K562 (cell line): ENCODE measurements around the gene SLC7A9. TPM values are rescaled to one million over a fixed set of nuclear protein-coding genes. Genes with fewer than 3 reads are reported as not detected.

ENCODE experiments used
- ATAC-seq: fragments of 200-7000 bp; cut with Tn5 transposase; 3 replicates; pipeline ENCODE4 v1.9.1; 2020; ENCODE audit warnings: moderate library complexity
- BruUV-seq: library from RNA; stranded (reverse); fragments of 400-500 nt; replicated peaks from 2 replicates; lab custom pipeline; 2021; lab: Mats Ljungman, UMichigan
- CTCF ChIA-PET: fragments of 300-600 bp; formaldehyde crosslinking; extraction: SDS; loops from one replicate; lab custom pipeline; 2021; ENCODE audit warnings: low intra/inter-chr PET ratio; lab: Yijun Ruan, JAX
- POLR2A ChIA-PET: fragments of 300-600, 350-650 bp; sonication (Branson Sonifier 250); formaldehyde crosslinking; extraction: SDS; loops from one replicate; lab custom pipeline; 2021; ENCODE audit warnings: antibody characterized with exemption, inconsistent platforms; lab: Yijun Ruan, JAX
- DNase-seq, 4 experiments: peaks; one replicate each; pipeline versions ENCODE4 v3.0.0 to v3.0.0-alpha.2; 2011 to 2018; ENCODE audit warnings: low spot score in 3 of 4, mixed read lengths in 3 of 4; ENCODE audit errors: extremely low read depth in 1 of 4
- FAIRE-seq: peaks from 2 replicates; lab custom pipeline; 2011; peaks lifted over from hg19 to GRCh38; lab: Jason Lieb, UNC
- H2AFZ ChIP-seq: 2 replicates; pipeline ENCODE4 v1.6.0; 2011; ENCODE audit warnings: low read depth, low read length, control low read depth, inconsistent platforms
- H3K27ac ChIP-seq: fragments of 200-600 bp; 3 replicates; pipeline ENCODE4 v1.8.0; 2011; ENCODE audit warnings: low read depth, mild to moderate bottlenecking, control low read depth, inconsistent platforms, low read length, moderate library complexity, mixed read lengths; ENCODE audit errors: extremely low read depth
- H3K27me3 ChIP-seq, 2 experiments: fragments of 300-600 bp in 1 of 2; 2 replicates in 1 of 2; 3 replicates in 1 of 2; pipeline versions ENCODE4 v1.6.0 to v1.8.0; 2011; ENCODE audit warnings: inconsistent platforms in 2 of 2, low read length in 2 of 2, mild to moderate bottlenecking in 1 of 2, mixed read lengths in 1 of 2, moderate library complexity in 1 of 2; ENCODE audit not compliant: control insufficient read depth in 2 of 2, insufficient read depth in 2 of 2
- H3K36me3 ChIP-seq: fragments of 300-600 bp; 3 replicates; pipeline ENCODE4 v1.8.0; 2011; ENCODE audit warnings: mild to moderate bottlenecking, low read length, inconsistent platforms; ENCODE audit not compliant: control insufficient read depth, insufficient read depth
- H3K4me1 ChIP-seq, 2 experiments: fragments of 200-600 bp in 1 of 2; replicated peaks in 1 of 2; 2 replicates in 1 of 2; 3 replicates in 1 of 2; pipeline versions ENCODE4 v1.5.1 to v1.8.0; 2011; ENCODE audit warnings: inconsistent platforms in 2 of 2, low read length in 2 of 2, mild to moderate bottlenecking in 1 of 2, mixed read lengths in 1 of 2, moderate library complexity in 1 of 2; ENCODE audit not compliant: control insufficient read depth in 2 of 2, insufficient read depth in 2 of 2
- H3K4me2 ChIP-seq: 2 replicates; pipeline ENCODE4 v1.6.1; 2011; ENCODE audit warnings: low read length, control low read depth, inconsistent platforms, mixed read lengths; ENCODE audit not compliant: insufficient read depth
- H3K4me3 ChIP-seq: fragments of 200-600 bp; sonication (generic), shearing (Covaris generic); 2 replicates; pipeline ENCODE4 v1.5.1; 2016; ENCODE audit warnings: control low read depth, inconsistent platforms
- H3K79me2 ChIP-seq: fragments of 200-600 bp; 3 replicates; pipeline ENCODE4 v1.8.0; 2011; ENCODE audit warnings: low read length, inconsistent platforms; ENCODE audit not compliant: control insufficient read depth, insufficient read depth
- H3K9ac ChIP-seq, 2 experiments: 2 replicates each; pipeline versions ENCODE4 v1.6.0 to v1.6.1; 2011; ENCODE audit warnings: low read depth in 2 of 2, low read length in 2 of 2, control low read depth in 1 of 2, inconsistent platforms in 1 of 2, mild to moderate bottlenecking in 1 of 2, mixed read lengths in 1 of 2; ENCODE audit not compliant: insufficient read depth in 1 of 2
- H3K9me1 ChIP-seq: one replicate; pipeline ENCODE4 v1.6.0; 2011; ENCODE audit warnings: inconsistent platforms, mild to moderate bottlenecking, low read length, moderate library complexity; ENCODE audit not compliant: control insufficient read depth, insufficient read depth
- H3K9me3 ChIP-seq: replicated peaks from 2 replicates; pipeline ENCODE4 v1.5.1; 2011; ENCODE audit warnings: low read depth, low read length, inconsistent platforms; ENCODE audit not compliant: control insufficient read depth, insufficient read depth
- H4K20me1 ChIP-seq: replicated peaks from 2 replicates; pipeline ENCODE4 v1.6.1; 2011; ENCODE audit warnings: low read length, inconsistent platforms, mixed read lengths; ENCODE audit not compliant: control insufficient read depth, insufficient read depth
- DLX4 ChIP-seq: fragments of 250-450 bp; sonication (Bioruptor Pico); IDR thresholded peaks from 2 replicates; pipeline ENCODE4 v1.6.1; 2021; ENCODE audit warnings: mild to moderate bottlenecking
- FOXP4 ChIP-seq: sonication (generic); formaldehyde crosslinking; IDR thresholded peaks from 2 replicates; pipeline ENCODE4 v1.8.0; 2022; ENCODE audit warnings: mild to moderate bottlenecking, missing genetic modification reagents, borderline replicate concordance
- GTF2A2 ChIP-seq: IDR thresholded peaks from 2 replicates; pipeline ENCODE4 v1.6.1; 2016; ENCODE audit warnings: mild to moderate bottlenecking, missing genetic modification characterization, missing compliant biosample characterization
- JUND ChIP-seq, 2 experiments: IDR thresholded peaks; 2 replicates in 1 of 2; 3 replicates in 1 of 2; pipeline ENCODE4 v1.6.1; 2011; ENCODE audit warnings: borderline replicate concordance in 2 of 2, low read depth in 2 of 2, low read length in 2 of 2, improper control_type of control experiment in 1 of 2, missing biosample characterization in 1 of 2, missing genetic modification characterization in 1 of 2, missing genetic modification reagents in 1 of 2
- MYNN ChIP-seq, 2 experiments: sonication (generic); formaldehyde crosslinking in 1 of 2; IDR thresholded peaks; 2 replicates each; pipeline versions ENCODE4 v1.5.0 to v1.6.1; 2016 to 2020; ENCODE audit warnings: antibody characterized with exemption in 1 of 2, missing genetic modification reagents in 1 of 2
- NFIC ChIP-seq: fragments of 450-650 bp; IDR thresholded peaks from 2 replicates; pipeline ENCODE4 v1.6.1; 2017; ENCODE audit warnings: mild to moderate bottlenecking, inconsistent platforms
- RBM34 ChIP-seq: fragments of 200-400 bp; formaldehyde crosslinking; IDR thresholded peaks from 2 replicates; pipeline ENCODE4 v1.6.1; 2018; ENCODE audit warnings: low read length, borderline replicate concordance; ENCODE audit not compliant: insufficient read depth
- SMAD2 ChIP-seq: fragments of 150-350 bp; IDR thresholded peaks from 2 replicates; pipeline ENCODE4 v1.6.1; 2014; ENCODE audit warnings: low read depth, mild to moderate bottlenecking, low read length
- WHSC1 ChIP-seq: IDR thresholded peaks from one replicate; pipeline ENCODE4 v1.6.1; 2012; ENCODE audit warnings: low read length, control low read depth, inconsistent platforms
- XRCC4 ChIP-seq: IDR thresholded peaks from one replicate; pipeline ENCODE4 v1.6.1; 2011; ENCODE audit not compliant: insufficient read depth, insufficient read length; ENCODE audit errors: extremely low read depth
- ZFX ChIP-seq: sonication (generic); formaldehyde crosslinking; IDR thresholded peaks from 2 replicates; pipeline ENCODE4 v1.8.0; 2022; ENCODE audit warnings: mild to moderate bottlenecking, missing genetic modification reagents, moderate library complexity
- ZNF717 ChIP-seq: fragments of 250-450 bp; sonication (Bioruptor Pico); IDR thresholded peaks from 2 replicates; pipeline ENCODE4 v1.5.0; 2021
- WGBS: fragments of 100-300 bp; shearing (Covaris generic); methylation state at CpG from one replicate; pipeline ENCODE4 v1.1.6; 2016; ENCODE audit warnings: low coverage, mixed read lengths; ENCODE audit not compliant: insufficient coverage; ENCODE audit errors: missing lambda C conversion rate; 5-methylcytosine and 5-hydroxymethylcytosine counted together
- in situ Hi-C: fragments of 300-500 bp; cut with MboI; formaldehyde crosslinking; loops from 4 replicates; pipeline ENCODE4 v1.15.0; 2018; ENCODE audit warnings: inconsistent platforms, mixed read lengths
- intact Hi-C: fragments of 100-400 bp; cut with micrococcal nuclease; formaldehyde crosslinking; loops from 2 replicates; pipeline ENCODE4 v1.14.2; 2022
- polyA plus RNA-seq, 8 experiments: library from polyadenylated mRNA; depleted of rRNA in 4 of 8; stranded (reverse) in 5 of 8; unstranded in 3 of 8; fragments of >200 nt; fragmentation: Nextera tagmentation in 2 of 8; fragmentation: Illumina TruSeq in 1 of 8; extraction: Ambion mirVana in 2 of 8; extraction: Trizol in 1 of 8; gene quantifications; 2 replicates each; pipeline versions ENCODE4 v1.2.1 to v1.2.3, GENCODE V29; 2011 to 2014; ENCODE audit warnings: inconsistent platforms in 1 of 8, missing spikeins in 1 of 8
- total RNA-seq, 7 experiments: library from RNA; depleted of rRNA in 6 of 7; stranded (reverse); fragments of >200 nt in 6 of 7; fragmentation: Illumina TruSeq in 2 of 7; extraction: Trizol in 2 of 7; gene quantifications; 2 replicates each; pipeline versions ENCODE4 v1.2.1 to v1.2.3, GENCODE V29; 2011 to 2021; ENCODE audit warnings: low replicate concordance in 1 of 7

SLC7A9 gene
- total and polyA plus RNA-seq, 9 of the 15 experiments (the other 6 are each of a cell fraction or from before 2014, with no cell fraction given), result not detected

- intact Hi-C loops, result no loop called here
These were observed 5.7 kb downstream of the SLC7A9 start for GRCh38 chr19:32863841-32864240.

More at GRCh38 chr19:32863841-32864240, 5.7 kb downstream of the SLC7A9 start:
- Histone ChIP-seq H3K4me1 (peaks cover 0 to 16% of the 10 kb centered on the region in 2 experiments; a peak in 1 of 5 replicates), H3K9me1 (no peaks in the 10 kb centered on the region), H2AFZ (no peak overlapping the region), H3K4me2 (no peak overlapping the region), H3K79me2 (no peaks in the 10 kb centered on the region), H3K27ac (no peak overlapping the region), H4K20me1 (no peaks in the 10 kb centered on the region), H3K27me3 (peaks cover 27 to 63% of the 10 kb centered on the region in 2 experiments), H3K4me3 (no peak overlapping the region), H3K36me3 (no peaks in the 10 kb centered on the region), H3K9ac (no peak overlapping the region), H3K9me3 (no peaks in the 10 kb centered on the region)
- DNase-seq (no peak), ATAC-seq (no peak), FAIRE-seq (no peak)
- POLR2A ChIA-PET, result no interaction called here
- 6% methylated on average over 13 of the region's 13 CpGs for WGBS
- TF ChIP-seq MYNN (IDR thresholded peaks at IDR 0.05) (no peak), MYNN (CRISPR knock-in tag; IDR thresholded peaks at IDR 0.05) (no peak), GTF2A2 (tag) (no peak), ZFX (no peak), JUND (IDR thresholded peaks at IDR 0.05; ENCODE audit: borderline replicate concordance, low read depth, low read length) (no peak), JUND (tag; IDR thresholded peaks at IDR 0.05; ENCODE audit: borderline replicate concordance, low read depth, low read length) (no peak), FOXP4 (CRISPR knock-in tag) (no peak), NFIC (no peak), SMAD2 (no peak), ZNF717 (CRISPR knock-in tag) (no peak), RBM34 (no peak), DLX4 (CRISPR knock-in tag) (no peak), WHSC1 (no peak), XRCC4 (no peak)
- no TSS peak for BruUV-seq
- in situ Hi-C loops, result no loop called here
- CTCF ChIA-PET, result no interaction called here
